Frontal cortex (tissue), 4 donors: ENCODE results near the gene RUNX3. TPM values are rescaled to one million over a fixed set of nuclear protein-coding genes. Genes with fewer than 3 reads are reported as not detected.

Source experiments
- DNase-seq, 2 donors: peaks; one replicate each; pipeline ENCODE4 v3.0.0; 2012; ENCODE audit warnings: low spot score in 2 of 2
- FAIRE-seq: peaks from 2 replicates; lab custom pipeline; 2012; peaks lifted over from hg19 to GRCh38; lab: Jason Lieb, UNC
- small RNA-seq: library from RNA; depleted of rRNA; stranded (forward); fragments of <200 nt; gene quantifications from one replicate; pipeline ENCODE3, GENCODE V24; 2014
- total RNA-seq: library from RNA; depleted of rRNA; stranded (reverse); fragments of >200 nt; gene quantifications from one replicate; pipeline ENCODE4 v1.2.3, GENCODE V29; 2014
- donor health status: control.
- donor health status: control.
- donor health status: control.

The RUNX3 gene
- total RNA-seq, 1 donor from 2014 or later, result not detected

- DNase-seq (no peak), FAIRE-seq (no peak)
Measured at GRCh38 chr1:24856787-24857506, 73.1 kb downstream of the RUNX3 start.

- no peak for DNase-seq
Measured at GRCh38 chr1:24855474-24855873, 74.6 kb downstream of the RUNX3 start.

GRCh38 chr1:24853649-24854048 lies 76.4 kb downstream of the RUNX3 start:
- FAIRE-seq (no peak), DNase-seq (no peak)

More at GRCh38 chr1:24855474-24855873, 74.6 kb downstream of the RUNX3 start:
- no peak for FAIRE-seq

- DNase-seq, result no peak
- FAIRE-seq, result no peak
Measured at GRCh38 chr1:24850328-24850920, 79.7 kb downstream of the RUNX3 start.

- DNase-seq (no peak), FAIRE-seq (no peak)
Measured at GRCh38 chr1:24849672-24850295, 80.3 kb downstream of the RUNX3 start.

Small RNA genes lying within 50 kb of the gene (small RNA-seq; reads per million reads assigned to genes)
- not detected for gene MIR6731

Other genes starting within 250 kb of the RUNX3 start
- gene CLIC4, start 184.8 kb downstream of the RUNX3 start, total RNA-seq, result 106 TPM